ENCODE results near the gene NHLH1. TPM values are rescaled to one million over a fixed set of nuclear protein-coding genes. Genes with fewer than 3 reads are reported as not detected.

The NHLH1 gene
- total and polyA plus RNA-seq, 10 of the 15 experiments (the other 5 are each of a cell fraction or from before 2014, with no cell fraction given), result 0.22 to 0.98 (median 0.43) TPM; not detected in 1

DNA sequence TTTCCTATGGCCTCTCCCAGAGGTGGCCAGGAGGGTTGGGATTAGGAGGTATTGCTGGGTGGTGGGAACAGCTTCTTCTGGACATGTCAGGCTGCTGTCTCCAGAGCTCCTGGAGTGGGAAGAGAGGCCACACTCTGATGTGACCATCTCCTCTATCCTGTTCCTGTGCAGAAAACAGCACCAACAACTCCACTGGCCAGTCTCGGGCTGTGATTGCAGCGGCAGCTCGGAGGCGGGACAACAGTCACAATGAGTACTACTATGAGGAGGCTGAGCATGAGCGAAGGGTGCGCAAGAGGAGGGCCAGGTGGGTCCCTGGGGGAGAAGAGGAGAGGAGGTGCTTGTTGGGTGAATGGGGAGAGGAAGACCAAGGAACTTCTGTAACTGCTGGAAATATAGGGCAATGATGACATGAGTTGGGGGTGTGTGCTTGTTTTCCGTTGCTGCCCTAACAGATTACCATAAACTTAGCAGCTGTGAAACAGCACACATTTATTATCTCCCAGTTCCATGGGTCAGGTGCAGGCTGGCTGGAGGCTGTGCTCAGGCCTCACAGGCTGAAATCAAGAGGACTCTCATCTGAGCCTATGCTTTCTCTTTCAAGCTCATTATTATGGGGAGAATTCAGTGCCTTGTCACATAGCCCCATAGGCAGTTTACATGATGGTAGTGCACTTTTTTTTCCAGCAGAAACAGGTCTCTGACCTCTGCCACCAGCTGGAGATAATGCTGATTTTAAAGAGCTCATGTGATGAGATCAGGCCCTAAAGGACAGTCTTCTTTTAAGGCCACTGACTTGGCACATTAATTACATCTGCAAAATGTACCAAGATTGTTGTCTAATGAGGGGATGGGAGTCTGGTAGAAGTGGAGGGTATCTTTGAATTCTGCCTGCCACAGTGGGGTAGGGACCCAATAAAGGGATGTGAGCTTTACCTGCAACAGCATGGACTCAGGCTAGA lies 54.3 kb downstream of the NHLH1 start (continued):
- no peak for TF ChIP-seq SMC3 (IDR thresholded peaks at IDR 0.05; ENCODE audit: borderline replicate concordance, low read length)
- no peak for TF ChIP-seq ZNF622 (IDR thresholded peaks at IDR 0.05)

DNA sequence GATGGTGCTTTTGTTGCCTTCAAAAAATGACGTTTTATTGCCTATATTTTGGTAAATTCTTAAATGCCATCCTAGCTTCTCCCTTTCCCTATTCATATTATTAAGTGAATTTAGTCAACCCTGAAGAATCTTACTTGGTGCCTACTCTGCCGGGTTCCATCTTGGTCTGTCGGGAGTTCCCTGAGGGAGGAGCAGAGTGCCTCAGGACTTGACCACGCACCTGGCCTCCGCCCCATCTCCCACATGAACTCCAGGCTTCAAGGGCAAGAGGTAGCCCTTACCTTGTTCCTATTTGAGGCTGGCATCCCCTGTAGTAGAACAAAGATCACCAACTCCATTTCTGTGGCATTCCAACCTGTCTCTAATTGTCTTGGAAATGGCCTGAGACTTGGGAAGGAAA lies 55.0 kb downstream of the NHLH1 start:
- RAD21 ChIA-PET (ENCODE audit: unreplicated experiment), result no interaction called here
- Histone ChIP-seq H3K9me3 (replicated peaks; ENCODE audit: control insufficient read depth, insufficient read depth, low read length) (no peaks in the 10 kb centered on the region), H3K27ac (ENCODE audit: control insufficient read depth, insufficient read depth) (no peak overlapping the region), H2AFZ (ENCODE audit: control insufficient read depth, low read depth, low read length) (no peak overlapping the region), H3K36me3 (ENCODE audit: control insufficient read depth in 2 of 2, insufficient read depth in 2 of 2, low read length in 1 of 2) (no peaks in the 10 kb centered on the region), H4K20me1 (ENCODE audit: control insufficient read depth, insufficient read depth) (no peaks in the 10 kb centered on the region), H3K4me1 (ENCODE audit: control insufficient read depth, insufficient read depth, low read length) (no peaks in the 10 kb centered on the region), H3K4me3 (no peak overlapping the region), H3K79me2 (ENCODE audit: control insufficient read depth, insufficient read depth, low read length) (no peaks in the 10 kb centered on the region), H3K27me3 (replicated peaks in 1 of 2; ENCODE audit: control insufficient read depth in 2 of 2, insufficient read depth in 2 of 2, low read length in 1 of 2) (no peaks in the 10 kb centered on the region), H3K9ac (ENCODE audit: control insufficient read depth, insufficient read depth, low read length) (no peak overlapping the region), H3K4me2 (ENCODE audit: control insufficient read depth, insufficient read depth) (no peak overlapping the region)
- 58% methylated on average over 5 of the region's 5 CpGs for WGBS (ENCODE audit: insufficient coverage, insufficient replicate concordance, low lambda C conversion rate, missing lambda C conversion rate)
- FAIRE-seq (no peak), ATAC-seq (no peak), DNase-seq (ENCODE audit: low read depth, low spot score) (no peak)
- TF ChIP-seq SREBF2 (IDR thresholded peaks at IDR 0.05; ENCODE audit: low read length) (no peak), NRF1 (conservative IDR thresholded peaks at IDR 0.05; ENCODE audit: low read depth, low read length) (no peak), ESRRA (IDR thresholded peaks at IDR 0.05; ENCODE audit: low read length) (no peak), NFXL1 (IDR thresholded peaks at IDR 0.05; ENCODE audit: borderline replicate concordance) (no peak), RAD51 (IDR thresholded peaks at IDR 0.05) (no peak), RELA (IDR thresholded peaks at IDR 0.05; ENCODE audit: borderline replicate concordance, partially characterized antibody) (no peak), PAX5 (IDR thresholded peaks at IDR 0.05; ENCODE audit: borderline replicate concordance, low read depth, low read length) (no peak), SRF (IDR thresholded peaks at IDR 0.05; ENCODE audit: low read depth in 2 of 2, low read length in 2 of 2) (no peak), POLR2AphosphoS2 (IDR thresholded peaks at IDR 0.05; ENCODE audit: low read depth, low read length) (no peak), SIX5 (IDR thresholded peaks at IDR 0.05; ENCODE audit: low read depth, low read length, severe bottlenecking) (no peak)
- TF ChIP-seq, protein P1, sequence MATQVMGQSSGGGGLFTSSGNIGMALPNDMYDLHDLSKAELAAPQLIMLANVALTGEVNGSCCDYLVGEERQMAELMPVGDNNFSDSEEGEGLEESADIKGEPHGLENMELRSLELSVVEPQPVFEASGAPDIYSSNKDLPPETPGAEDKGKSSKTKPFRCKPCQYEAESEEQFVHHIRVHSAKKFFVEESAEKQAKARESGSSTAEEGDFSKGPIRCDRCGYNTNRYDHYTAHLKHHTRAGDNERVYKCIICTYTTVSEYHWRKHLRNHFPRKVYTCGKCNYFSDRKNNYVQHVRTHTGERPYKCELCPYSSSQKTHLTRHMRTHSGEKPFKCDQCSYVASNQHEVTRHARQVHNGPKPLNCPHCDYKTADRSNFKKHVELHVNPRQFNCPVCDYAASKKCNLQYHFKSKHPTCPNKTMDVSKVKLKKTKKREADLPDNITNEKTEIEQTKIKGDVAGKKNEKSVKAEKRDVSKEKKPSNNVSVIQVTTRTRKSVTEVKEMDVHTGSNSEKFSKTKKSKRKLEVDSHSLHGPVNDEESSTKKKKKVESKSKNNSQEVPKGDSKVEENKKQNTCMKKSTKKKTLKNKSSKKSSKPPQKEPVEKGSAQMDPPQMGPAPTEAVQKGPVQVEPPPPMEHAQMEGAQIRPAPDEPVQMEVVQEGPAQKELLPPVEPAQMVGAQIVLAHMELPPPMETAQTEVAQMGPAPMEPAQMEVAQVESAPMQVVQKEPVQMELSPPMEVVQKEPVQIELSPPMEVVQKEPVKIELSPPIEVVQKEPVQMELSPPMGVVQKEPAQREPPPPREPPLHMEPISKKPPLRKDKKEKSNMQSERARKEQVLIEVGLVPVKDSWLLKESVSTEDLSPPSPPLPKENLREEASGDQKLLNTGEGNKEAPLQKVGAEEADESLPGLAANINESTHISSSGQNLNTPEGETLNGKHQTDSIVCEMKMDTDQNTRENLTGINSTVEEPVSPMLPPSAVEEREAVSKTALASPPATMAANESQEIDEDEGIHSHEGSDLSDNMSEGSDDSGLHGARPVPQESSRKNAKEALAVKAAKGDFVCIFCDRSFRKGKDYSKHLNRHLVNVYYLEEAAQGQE (IDR thresholded peaks at IDR 0.05; ENCODE audit: low read depth, low read length), result no peak
- SMC1A ChIA-PET (ENCODE audit: uncharacterized antibody, unreplicated experiment), result interaction anchor here (0.6 to 0.8 kb wide), 2 partner anchors 25 to 48 kb away, joined by 3 to 5 read pairs; no protein-coding TSS in a partner anchor
- intact Hi-C loops (cut with micrococcal nuclease; ENCODE audit: unreplicated experiment) (no loop called here), in situ Hi-C loops (cut with MboI) (loop anchor here (25.0 kb wide), 1 partner anchor 540 kb away; the partner anchor contains the start of gene ITLN2)
- POLR2A ChIA-PET, result interaction anchor here (0.6 kb wide), 1 partner anchor 26 kb away, joined by 6 read pairs; no protein-coding TSS in a partner anchor
- CTCF ChIA-PET, result interaction anchor here (1.0 to 1.4 kb wide), 4 partner anchors 184 to 253 kb away, joined by 3 to 4 read pairs (median 3); no protein-coding TSS in a partner anchor
- BruUV-seq (replicated peaks), result no TSS peak
